BLaER1 (cell line): ENCODE measurements around the gene PCGF3.

Experiments used
- H3K27ac ChIP-seq: shearing (Covaris generic); formaldehyde crosslinking; 2 replicates; pipeline ENCODE4 v1.8.1; 2022
- H3K27me3 ChIP-seq: shearing (Covaris generic); formaldehyde crosslinking; 2 replicates; pipeline ENCODE4 v1.8.1; 2022
- H3K36me3 ChIP-seq: shearing (Covaris generic); formaldehyde crosslinking; 2 replicates; pipeline ENCODE4 v1.8.1; 2022
- H3K4me1 ChIP-seq: shearing (Covaris generic); formaldehyde crosslinking; 2 replicates; pipeline ENCODE4 v1.8.1; 2022
- H3K4me2 ChIP-seq: shearing (Covaris generic); formaldehyde crosslinking; 2 replicates; pipeline ENCODE4 v1.8.1; 2022
- H3K4me3 ChIP-seq: shearing (Covaris generic); formaldehyde crosslinking; 2 replicates; pipeline ENCODE4 v1.8.1; 2022
- H3K9ac ChIP-seq: shearing (Covaris generic); formaldehyde crosslinking; 2 replicates; pipeline ENCODE4 v1.8.1; 2022
- H3K9me3 ChIP-seq: shearing (Covaris generic); formaldehyde crosslinking; 2 replicates; pipeline ENCODE4 v1.8.1; 2022
- H4K20me1 ChIP-seq: shearing (Covaris generic); formaldehyde crosslinking; 2 replicates; pipeline ENCODE4 v1.8.1; 2022
- Cebpa-rat ChIP-seq: shearing (Covaris generic); IDR thresholded peaks from 2 replicates; pipeline ENCODE4 v1.8.1; 2022

Gene PCGF3

DNA sequence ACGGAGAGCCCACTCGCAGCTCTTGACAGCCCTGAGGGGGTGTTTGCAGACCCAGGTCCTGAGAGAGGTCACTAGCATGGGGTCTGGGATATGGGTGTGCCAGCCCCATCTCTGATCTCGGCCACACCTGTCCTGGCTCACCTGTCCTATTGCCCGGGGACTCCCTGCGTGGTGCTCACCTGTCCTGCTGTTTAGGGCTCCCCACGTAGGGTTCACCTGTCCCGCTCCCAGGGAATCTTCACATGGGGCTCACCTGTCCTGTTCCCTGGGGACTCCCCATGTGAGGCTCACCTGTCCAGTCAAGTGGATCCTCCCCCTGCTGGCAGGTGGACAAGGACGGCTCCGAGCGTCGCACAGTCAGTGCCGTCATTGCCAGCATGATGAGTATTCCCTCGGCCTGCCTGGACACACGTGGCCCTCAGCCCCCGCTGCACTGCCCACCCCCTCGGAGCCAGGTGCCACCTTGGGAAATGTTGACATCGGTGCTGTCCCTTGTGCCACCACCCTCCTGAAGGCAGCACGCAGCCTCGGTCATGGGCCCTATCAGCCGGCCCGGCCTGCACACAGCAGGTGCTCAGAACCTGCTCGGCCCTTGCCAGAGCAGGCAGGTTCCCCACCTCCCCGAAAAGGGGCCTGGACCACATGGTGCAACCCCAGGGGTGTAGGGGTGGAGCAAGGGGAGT, 23.0 kb upstream of the PCGF3 start:
- no peaks in the 10 kb centered on the region for H3K36me3 ChIP-seq
- no peaks in the 10 kb centered on the region for H3K27me3 ChIP-seq
- no peak overlapping the region for H3K9ac ChIP-seq
- H3K27ac ChIP-seq: no peak overlapping the region; the same call in 1 of the 2 replicates
- H3K4me2 ChIP-seq: peak overlapping the region; percentile 44; the same call in 1 of the 2 replicates
- TF ChIP-seq Cebpa-rat: no peak
- no peak overlapping the region for H3K4me3 ChIP-seq
- no peaks in the 10 kb centered on the region for H3K9me3 ChIP-seq
- H3K4me1 ChIP-seq: peaks cover 46% of the 10 kb centered on the region
- H4K20me1 ChIP-seq: no peaks in the 10 kb centered on the region

DNA sequence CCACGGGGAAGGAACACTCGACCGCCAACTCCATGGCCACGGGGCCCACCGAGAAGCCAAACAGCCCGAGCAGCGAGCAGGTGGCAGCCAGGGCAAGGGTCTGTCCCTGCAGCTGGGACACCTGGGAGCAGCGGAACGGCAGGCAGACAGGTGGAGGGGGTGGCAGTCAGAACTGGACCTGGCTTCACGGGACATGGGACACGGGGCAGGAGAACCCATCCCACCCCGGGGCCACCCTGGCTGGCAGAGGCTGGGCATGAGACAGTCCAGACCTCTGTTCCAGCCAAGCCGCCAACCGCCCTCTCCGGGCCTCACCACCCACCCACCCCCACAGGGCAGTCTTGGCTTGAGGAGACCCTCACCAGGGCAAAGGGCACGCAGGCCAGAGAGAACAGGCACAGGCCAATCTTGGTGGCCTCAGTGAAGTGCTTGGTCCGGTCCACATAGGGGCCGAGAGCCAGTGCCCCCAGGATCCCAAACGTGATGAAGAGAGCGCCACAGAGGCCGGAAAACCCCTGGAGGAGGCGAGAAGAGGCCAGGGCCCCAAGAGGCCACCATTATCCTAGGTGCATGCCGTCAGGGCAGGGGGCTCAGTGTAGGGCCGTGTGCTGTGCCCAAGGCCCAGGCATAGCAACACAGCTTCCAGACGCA, 22.3 kb upstream of the PCGF3 start:
- H3K9me3 ChIP-seq: no peaks in the 10 kb centered on the region
- no peaks in the 10 kb centered on the region for H4K20me1 ChIP-seq
- H3K27me3 ChIP-seq: no peaks in the 10 kb centered on the region
- H3K4me3 ChIP-seq: no peak overlapping the region
- H3K9ac ChIP-seq: no peak overlapping the region
- peak overlapping the region; percentile 39 for H3K27ac ChIP-seq
- peak overlapping the region; percentile 44 for H3K4me2 ChIP-seq
- H3K36me3 ChIP-seq: no peaks in the 10 kb centered on the region
- TF ChIP-seq Cebpa-rat: no peak
- peaks cover 38% of the 10 kb centered on the region for H3K4me1 ChIP-seq

- Histone ChIP-seq H3K4me3 (no peak overlapping the region), H3K36me3 (no peaks in the 10 kb centered on the region), H3K9ac (no peak overlapping the region), H4K20me1 (no peaks in the 10 kb centered on the region), H3K4me2 (peak overlapping the region; percentile 44), H3K4me1 (peaks cover 33% of the 10 kb centered on the region), H3K9me3 (no peaks in the 10 kb centered on the region), H3K27me3 (no peaks in the 10 kb centered on the region), H3K27ac (peak overlapping the region; percentile 39; the same call in 1 of the 2 replicates)
- no peak for TF ChIP-seq Cebpa-rat
Observed at GRCh38 chr4:683982-684622, 21.5 kb upstream of the PCGF3 start.

GRCh38 chr4:684623-685327, 20.9 kb upstream of the PCGF3 start:
- no peak overlapping the region for H3K9ac ChIP-seq
- peaks cover 39% of the 10 kb centered on the region for H3K4me1 ChIP-seq

GRCh38 chr4:685679-686412, 19.8 kb upstream of the PCGF3 start:
- H3K4me3 ChIP-seq: no peak overlapping the region
- H3K9ac ChIP-seq: no peak overlapping the region
- H3K4me2 ChIP-seq: no peak overlapping the region
- no peaks in the 10 kb centered on the region for H4K20me1 ChIP-seq
- H3K27ac ChIP-seq: no peak overlapping the region
- H3K4me1 ChIP-seq: peaks cover 32% of the 10 kb centered on the region
- H3K36me3 ChIP-seq: no peaks in the 10 kb centered on the region
- no peaks in the 10 kb centered on the region for H3K27me3 ChIP-seq
- H3K9me3 ChIP-seq: no peaks in the 10 kb centered on the region
- TF ChIP-seq Cebpa-rat: no peak

More at GRCh38 chr4:684623-685327, 20.9 kb upstream of the PCGF3 start:
- H3K4me2 ChIP-seq: no peak overlapping the region
- no peaks in the 10 kb centered on the region for H3K36me3 ChIP-seq
- no peak overlapping the region for H3K4me3 ChIP-seq
- no peak for TF ChIP-seq Cebpa-rat
- H3K9me3 ChIP-seq: no peaks in the 10 kb centered on the region
- no peak overlapping the region for H3K27ac ChIP-seq
- no peaks in the 10 kb centered on the region for H3K27me3 ChIP-seq
- H4K20me1 ChIP-seq: no peaks in the 10 kb centered on the region

GRCh38 chr4:686413-687040, 19.1 kb upstream of the PCGF3 start:
- Histone ChIP-seq H3K36me3 (no peaks in the 10 kb centered on the region), H3K4me2 (no peak overlapping the region), H3K27ac (no peak overlapping the region), H3K9ac (no peak overlapping the region), H3K4me3 (no peak overlapping the region), H3K27me3 (no peaks in the 10 kb centered on the region), H3K9me3 (no peaks in the 10 kb centered on the region), H3K4me1 (peaks cover 28% of the 10 kb centered on the region), H4K20me1 (no peaks in the 10 kb centered on the region)
- no peak for TF ChIP-seq Cebpa-rat

DNA sequence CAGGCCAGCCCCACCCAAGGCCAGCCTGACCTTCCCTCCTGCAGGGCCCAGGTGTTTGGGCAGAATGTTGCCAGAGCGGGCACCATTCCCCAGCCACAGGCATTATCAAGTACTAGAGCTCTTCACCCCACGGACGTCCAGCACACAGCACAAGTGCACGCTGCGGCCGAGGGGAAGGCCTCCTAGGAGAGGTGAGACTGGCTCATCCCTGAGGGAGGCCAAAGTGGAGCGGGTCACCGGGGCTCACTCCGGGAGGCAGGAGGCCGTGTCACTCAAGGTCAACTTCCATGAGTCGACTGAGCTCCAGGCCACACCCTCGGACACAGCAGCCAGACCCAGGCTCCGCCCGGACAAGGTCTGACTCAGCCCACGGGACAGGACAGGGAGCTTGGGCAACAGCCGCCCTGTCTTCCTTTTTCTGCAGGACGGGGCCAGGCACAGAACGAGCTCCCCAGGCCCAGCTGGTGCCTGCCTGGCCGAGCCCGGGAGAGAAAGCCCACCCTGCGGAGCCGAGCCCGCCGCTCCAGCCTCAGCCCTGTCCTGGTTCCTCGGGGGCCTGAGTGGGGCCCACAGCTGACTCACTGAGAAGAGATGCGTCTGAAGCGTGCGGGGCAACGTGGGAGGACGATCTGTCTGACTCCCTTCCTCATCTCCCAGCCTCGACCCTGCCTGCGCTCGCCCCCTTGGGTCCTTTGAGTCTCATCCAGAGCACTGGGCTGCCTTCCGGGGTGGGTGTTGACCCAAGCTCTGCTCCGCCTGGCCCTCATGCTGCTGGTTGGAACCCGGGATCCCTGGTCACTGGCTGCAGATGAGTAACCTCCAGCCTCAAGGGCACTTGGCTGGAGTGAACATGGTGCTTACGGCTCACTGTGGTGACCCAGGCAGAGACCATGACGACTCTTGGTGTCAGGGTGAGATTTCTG, 18.3 kb upstream of the PCGF3 start:
- no peak overlapping the region for H3K4me2 ChIP-seq
- no peak overlapping the region for H3K4me3 ChIP-seq
- no peaks in the 10 kb centered on the region for H3K27me3 ChIP-seq
- H3K4me1 ChIP-seq: peaks cover 31% of the 10 kb centered on the region
- TF ChIP-seq Cebpa-rat: no peak
- H4K20me1 ChIP-seq: no peaks in the 10 kb centered on the region
- H3K27ac ChIP-seq: no peak overlapping the region
- no peak overlapping the region for H3K9ac ChIP-seq
- H3K36me3 ChIP-seq: no peaks in the 10 kb centered on the region
- no peaks in the 10 kb centered on the region for H3K9me3 ChIP-seq
